Activated naive CD8-positive, alpha-beta T cell treated with anti-CD3 and anti-CD28 coated beads, Interleukin-2, amount 50 U/mL, for 24 hours (primary cell): ENCODE results near the gene MUC21.
"Not testable (repeated sequence)": the region's sequence is repeated elsewhere in the genome, so short reads cannot be mapped to it uniquely, and the experiment has no call there.

Source experiments
- ATAC-seq: fragments of 150-1000 bp; cut with Tn5 transposase; one replicate; pipeline ENCODE4 v1.10.0; 2021
- DNase-seq: peaks from one replicate; pipeline ENCODE4 v3.0.0; 2021
- H3K27ac Mint-ChIP-seq: one replicate; pipeline ENCODE4 v1.8.0; 2021; ENCODE audit warnings: mild to moderate bottlenecking, mixed read lengths
- H3K27me3 Mint-ChIP-seq: one replicate; pipeline ENCODE4 v1.8.0; 2021; ENCODE audit warnings: mixed read lengths
- H3K36me3 Mint-ChIP-seq: one replicate; pipeline ENCODE4 v1.8.0; 2021; ENCODE audit warnings: low read depth, mixed read lengths
- H3K4me1 Mint-ChIP-seq: one replicate; pipeline ENCODE4 v1.8.0; 2021; ENCODE audit warnings: mixed read lengths
- H3K4me3 Mint-ChIP-seq: one replicate; pipeline ENCODE4 v1.8.0; 2021; ENCODE audit warnings: mild to moderate bottlenecking, moderate library complexity, mixed read lengths
- H3K9me3 Mint-ChIP-seq: one replicate; pipeline ENCODE4 v1.8.0; 2021; ENCODE audit warnings: mixed read lengths

The MUC21 gene

GRCh38 chr6:31009731-31010130 is 26.2 kb downstream of the MUC21 start:
- peaks cover 25% of the 10 kb centered on the region for H3K27me3 Mint-ChIP-seq
- no peaks in the 10 kb centered on the region for H3K9me3 Mint-ChIP-seq
- no peak overlapping the region for H3K4me3 Mint-ChIP-seq
- no peak for DNase-seq
- ATAC-seq, result no peak
- H3K36me3 Mint-ChIP-seq, result no peaks in the 10 kb centered on the region
- H3K27ac Mint-ChIP-seq, result no peak overlapping the region
- H3K4me1 Mint-ChIP-seq, result peaks cover 29% of the 10 kb centered on the region

- DNase-seq, result peak; percentile 24
Observed at GRCh38 chr6:31010393-31011060, 27.0 kb downstream of the MUC21 start, which contains the start of gene MUC22. TSS of gene MUC22 (plus strand) at chr6:31010474. CDS start at chr6:31010707, 233 bp downstream.

GRCh38 chr6:31011153-31011552 is 27.6 kb downstream of the MUC21 start:
- ATAC-seq (no peak), DNase-seq (no peak)
- Mint-ChIP-seq H3K9me3 (peaks cover 4% of the 10 kb centered on the region), H3K36me3 (no peaks in the 10 kb centered on the region), H3K27ac (no peak overlapping the region), H3K27me3 (peaks cover 25% of the 10 kb centered on the region), H3K4me3 (no peak overlapping the region), H3K4me1 (peaks cover 25% of the 10 kb centered on the region)

More at GRCh38 chr6:31010393-31011060, 27.0 kb downstream of the MUC21 start, which contains the start of gene MUC22:
- ATAC-seq, result peak; percentile 84
- H3K4me1 Mint-ChIP-seq, result peaks cover 25% of the 10 kb centered on the region
- no peaks in the 10 kb centered on the region for H3K36me3 Mint-ChIP-seq
- no peak within 1 kb of the TSS for H3K4me3 Mint-ChIP-seq
- peaks cover 25% of the 10 kb centered on the region for H3K27me3 Mint-ChIP-seq
- no peak within 1 kb of the TSS for H3K27ac Mint-ChIP-seq
- no peaks in the 10 kb centered on the region for H3K9me3 Mint-ChIP-seq

DNA sequence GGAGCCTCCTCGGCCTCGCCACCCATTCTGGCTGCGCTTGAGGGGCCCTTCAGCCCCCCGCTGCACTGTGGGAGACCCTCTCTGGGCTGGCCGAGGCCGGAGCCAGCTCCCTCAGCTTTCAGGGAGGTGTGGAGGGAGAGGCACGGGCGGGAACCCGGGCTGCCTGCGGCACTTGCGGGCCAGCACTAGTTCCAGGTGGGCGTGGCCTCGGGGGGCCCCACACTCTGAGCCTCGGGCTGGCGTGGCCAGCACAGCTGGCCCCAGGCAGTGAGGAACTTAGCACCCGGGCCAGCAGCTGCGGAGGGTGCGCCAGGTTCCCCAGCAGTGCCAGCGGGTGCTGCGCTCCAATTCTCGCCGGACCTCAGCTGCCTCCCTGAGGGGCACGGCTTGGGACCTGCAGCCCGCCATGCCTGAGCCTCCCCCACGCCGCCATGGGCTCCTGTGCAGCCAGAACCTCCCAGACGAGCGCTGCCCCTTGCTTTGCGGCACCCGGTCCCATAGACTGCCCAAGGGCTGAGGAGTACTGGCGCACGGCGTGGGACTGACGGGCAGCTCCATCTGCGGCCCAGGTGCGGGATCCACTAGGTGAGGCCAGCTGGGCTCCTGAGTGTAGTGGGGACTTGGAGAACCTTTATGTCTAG is 33.3 kb downstream of the MUC21 start:
- no peaks in the 10 kb centered on the region for H3K4me1 Mint-ChIP-seq

GRCh38 chr6:31017436-31017835 is 33.9 kb downstream of the MUC21 start:
- not testable (repeated sequence) for DNase-seq, H3K4me1 Mint-ChIP-seq, ATAC-seq, H3K4me3 Mint-ChIP-seq, H3K36me3 Mint-ChIP-seq, H3K9me3 Mint-ChIP-seq, H3K27ac Mint-ChIP-seq
- H3K27me3 Mint-ChIP-seq, result peaks cover 18% of the 10 kb centered on the region

More for the DNA sequence above, 33.3 kb downstream of the MUC21 start:
- Mint-ChIP-seq H3K9me3 (peaks cover 4% of the 10 kb centered on the region), H3K27me3 (peaks cover 21% of the 10 kb centered on the region), H3K4me3 (no peak overlapping the region), H3K27ac (no peak overlapping the region), H3K36me3 (no peaks in the 10 kb centered on the region)
- no peak for ATAC-seq
- DNase-seq, result no peak

GRCh38 chr6:31020057-31020456 is 36.5 kb downstream of the MUC21 start:
- no peaks in the 10 kb centered on the region for H3K36me3 Mint-ChIP-seq
- H3K9me3 Mint-ChIP-seq, result peaks cover 4% of the 10 kb centered on the region
- no peaks in the 10 kb centered on the region for H3K4me1 Mint-ChIP-seq
- no peak overlapping the region for H3K4me3 Mint-ChIP-seq
- ATAC-seq (no peak), DNase-seq (no peak)
- H3K27me3 Mint-ChIP-seq, result peaks cover 15% of the 10 kb centered on the region
- no peak overlapping the region for H3K27ac Mint-ChIP-seq

DNA sequence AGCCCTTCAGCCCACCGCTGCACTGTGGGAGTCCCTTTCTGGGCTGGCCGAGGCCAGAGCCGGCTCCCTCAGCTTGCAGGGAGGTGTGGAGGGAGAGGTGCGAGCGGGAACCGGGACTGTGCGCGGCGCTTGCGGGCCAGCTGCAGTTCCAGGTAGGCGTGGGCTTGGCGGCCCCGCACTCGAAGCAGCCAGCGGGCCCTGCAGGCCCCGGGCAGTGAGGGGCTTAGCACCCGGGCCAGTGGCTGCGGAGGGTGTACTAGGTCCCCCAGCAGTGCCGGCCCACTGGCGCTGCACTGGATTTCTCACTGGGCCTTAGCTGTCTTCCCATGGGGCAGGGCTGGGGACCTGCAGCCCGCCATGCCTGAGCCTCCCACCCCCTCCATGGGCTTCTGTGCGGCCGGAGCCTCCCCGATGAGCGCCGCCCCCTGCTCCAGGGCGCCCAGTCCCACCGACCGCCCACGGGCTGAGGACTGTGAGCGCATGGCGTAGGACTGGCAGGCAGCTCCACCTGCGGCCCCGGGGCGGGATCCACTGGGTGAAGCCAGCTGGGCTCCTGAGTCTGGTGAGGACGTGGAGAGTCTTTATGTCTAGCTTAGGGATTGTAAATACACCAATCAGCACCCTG is 37.2 kb downstream of the MUC21 start:
- peaks cover 15% of the 10 kb centered on the region for H3K27me3 Mint-ChIP-seq

GRCh38 chr6:31021705-31022531 is 38.4 kb downstream of the MUC21 start:
- not testable (repeated sequence) for H3K27ac Mint-ChIP-seq, DNase-seq, H3K4me3 Mint-ChIP-seq

More for the DNA sequence above, 37.2 kb downstream of the MUC21 start:
- H3K4me1 Mint-ChIP-seq, H3K27ac Mint-ChIP-seq, H3K36me3 Mint-ChIP-seq, ATAC-seq, H3K4me3 Mint-ChIP-seq, H3K9me3 Mint-ChIP-seq, DNase-seq: not testable (repeated sequence)

DNA sequence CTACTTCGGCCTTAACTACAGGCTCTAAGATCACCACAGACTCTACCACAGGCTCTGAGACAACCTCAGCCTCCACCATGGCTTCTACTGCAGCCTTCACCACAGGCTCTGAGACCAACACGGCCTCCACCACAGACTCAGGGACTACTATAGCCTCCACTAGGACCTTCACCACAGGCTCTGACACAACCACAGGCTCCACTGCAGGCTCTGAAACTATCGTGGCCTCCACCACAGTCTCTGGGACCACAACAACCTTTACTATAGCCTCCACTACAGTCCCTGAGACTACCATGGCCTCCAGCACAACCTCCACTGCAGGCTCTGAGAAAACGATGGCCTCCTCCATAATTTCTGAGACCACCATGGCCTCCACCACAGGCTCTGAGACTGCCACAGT is 42.1 kb downstream of the MUC21 start:
- no peaks in the 10 kb centered on the region for H3K9me3 Mint-ChIP-seq
- ATAC-seq (no peak), DNase-seq (no peak)
- peaks cover 17% of the 10 kb centered on the region for H3K27me3 Mint-ChIP-seq
- H3K36me3 Mint-ChIP-seq, result no peaks in the 10 kb centered on the region
- peaks cover 3% of the 10 kb centered on the region for H3K4me1 Mint-ChIP-seq
- H3K27ac Mint-ChIP-seq, result no peak overlapping the region
- H3K4me3 Mint-ChIP-seq, result no peak overlapping the region

More at GRCh38 chr6:31021705-31022531, 38.4 kb downstream of the MUC21 start:
- not testable (repeated sequence) for H3K4me1 Mint-ChIP-seq, H3K36me3 Mint-ChIP-seq, ATAC-seq, H3K9me3 Mint-ChIP-seq
- H3K27me3 Mint-ChIP-seq, result peaks cover 15% of the 10 kb centered on the region

DNA sequence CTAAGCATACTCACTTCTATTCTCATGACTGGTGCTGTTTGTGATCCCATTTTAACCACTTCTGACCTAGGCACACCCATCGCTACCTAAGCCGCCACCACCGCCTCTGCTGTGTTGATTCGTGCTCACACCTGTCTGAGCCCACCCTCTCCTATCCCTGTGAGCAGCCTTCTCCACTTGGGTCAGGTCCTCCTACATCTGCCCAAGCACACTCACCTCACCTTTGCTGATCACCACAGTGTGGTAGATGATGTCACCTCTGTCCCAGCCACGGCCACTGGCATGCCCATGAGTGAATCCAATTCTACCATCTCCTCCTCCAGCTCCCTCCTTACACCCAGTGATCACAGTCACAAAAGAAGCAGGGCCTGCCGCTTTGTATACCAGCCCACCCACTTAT is 47.6 kb downstream of the MUC21 start:
- ATAC-seq (peak; percentile 71), DNase-seq (peak; percentile 17)
- Mint-ChIP-seq H3K9me3 (no peaks in the 10 kb centered on the region), H3K27me3 (peaks cover 36% of the 10 kb centered on the region), H3K4me3 (no peak overlapping the region), H3K4me1 (peaks cover 8% of the 10 kb centered on the region), H3K27ac (peak overlapping the region; percentile 11), H3K36me3 (no peaks in the 10 kb centered on the region)

DNA sequence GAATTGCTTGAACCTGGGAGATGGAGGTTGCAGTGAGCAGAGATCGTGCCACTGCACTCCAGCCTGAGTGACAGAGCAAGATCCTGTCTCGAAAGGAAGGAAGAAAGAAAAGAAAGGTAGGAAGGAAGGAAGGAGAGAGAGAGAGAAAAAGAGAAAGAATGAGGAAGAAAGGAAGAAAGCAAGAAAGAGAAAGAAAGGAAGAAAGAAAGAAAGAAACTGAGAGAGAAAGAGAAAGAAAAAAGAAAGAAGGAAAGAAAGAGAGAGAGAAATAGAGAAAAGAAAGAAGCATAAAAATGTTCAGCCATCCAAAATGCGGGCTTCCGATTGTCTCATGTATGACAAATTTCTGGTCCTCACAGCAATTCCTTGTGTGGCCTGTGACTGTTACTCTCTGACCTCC is 49.6 kb downstream of the MUC21 start:
- ATAC-seq, result no peak
- no peaks in the 10 kb centered on the region for H3K9me3 Mint-ChIP-seq
- no peak overlapping the region for H3K4me3 Mint-ChIP-seq
- H3K27ac Mint-ChIP-seq, result no peak overlapping the region
- H3K4me1 Mint-ChIP-seq, result peaks cover 8% of the 10 kb centered on the region
- H3K36me3 Mint-ChIP-seq, result no peaks in the 10 kb centered on the region
- peaks cover 38% of the 10 kb centered on the region for H3K27me3 Mint-ChIP-seq
- DNase-seq, result no peak

- no peak overlapping the region for H3K27ac Mint-ChIP-seq
- H3K36me3 Mint-ChIP-seq, result no peaks in the 10 kb centered on the region
- H3K9me3 Mint-ChIP-seq, result no peaks in the 10 kb centered on the region
- no peak overlapping the region for H3K4me3 Mint-ChIP-seq
- no peak for ATAC-seq
- no peak for DNase-seq
- H3K4me1 Mint-ChIP-seq, result peaks cover 3% of the 10 kb centered on the region
- H3K27me3 Mint-ChIP-seq, result peaks cover 27% of the 10 kb centered on the region
Observed at GRCh38 chr6:31035862-31036497, 52.5 kb downstream of the MUC21 start.

DNA sequence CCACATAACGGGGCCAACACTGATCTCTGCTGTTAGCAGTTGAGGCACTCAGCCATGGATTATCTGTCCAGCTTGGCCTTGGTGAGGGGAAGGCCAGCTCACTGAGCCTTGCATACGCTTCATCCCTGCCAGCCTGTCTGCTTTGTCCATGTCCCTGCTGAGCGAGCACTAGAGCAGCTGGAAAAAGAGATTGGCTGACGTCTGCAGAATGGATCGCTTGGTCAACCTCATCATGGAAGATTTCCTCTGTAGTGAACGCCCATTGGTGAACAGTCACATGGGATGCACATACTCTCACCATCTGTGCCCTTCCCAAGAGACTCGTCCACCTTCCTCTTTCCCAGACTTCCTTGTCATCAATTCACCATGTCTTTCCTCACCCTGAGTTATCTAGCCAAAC is 53.7 kb downstream of the MUC21 start:
- Mint-ChIP-seq H3K36me3 (no peaks in the 10 kb centered on the region), H3K4me1 (no peaks in the 10 kb centered on the region), H3K9me3 (no peaks in the 10 kb centered on the region), H3K27me3 (peaks cover 21% of the 10 kb centered on the region), H3K4me3 (no peak overlapping the region), H3K27ac (no peak overlapping the region)
- ATAC-seq (no peak), DNase-seq (no peak)

DNA sequence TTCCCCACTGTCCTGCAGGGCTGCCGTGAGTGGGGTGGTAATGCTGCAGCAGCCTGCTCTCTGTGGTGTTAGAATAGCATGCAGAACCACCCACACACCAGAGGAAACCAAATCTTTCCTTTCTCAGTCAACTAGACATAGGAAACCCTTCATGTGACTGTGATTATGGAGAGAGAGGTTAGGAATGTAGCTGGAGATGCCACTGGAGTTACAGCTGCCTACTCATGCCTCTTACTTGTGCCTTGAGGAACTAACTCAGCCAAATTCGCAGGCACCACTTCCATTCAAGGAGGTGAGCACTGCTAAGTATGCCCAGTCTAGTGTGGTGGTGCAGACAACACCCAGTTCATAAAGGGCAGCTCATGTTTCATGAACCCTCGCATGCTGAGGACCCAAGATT is 54.2 kb downstream of the MUC21 start:
- Mint-ChIP-seq H3K9me3 (no peaks in the 10 kb centered on the region), H3K4me1 (peaks cover 1% of the 10 kb centered on the region), H3K27me3 (peaks cover 18% of the 10 kb centered on the region), H3K4me3 (no peak overlapping the region), H3K36me3 (no peaks in the 10 kb centered on the region), H3K27ac (no peak overlapping the region)
- ATAC-seq, result no peak
- no peak for DNase-seq
